Omental fat pad (tissue), 4 donors: Measurements from ENCODE around the gene LPP. TPM values are rescaled to one million over a fixed set of nuclear protein-coding genes. Genes with fewer than 3 reads are reported as not detected.

Experiments
- ATAC-seq: fragments of 150-250 bp; one replicate; pipeline ENCODE4 v1.9.1; 2016; ENCODE audit warnings: mild to moderate bottlenecking, moderate library complexity; ENCODE audit not compliant: low FRiP score
- DNase-seq: peaks from one replicate; pipeline ENCODE4 v3.0.0-alpha.2; 2019; ENCODE audit warnings: low spot score
- CTCF ChIP-seq, 3 donors: fragments of 450-650 bp; IDR thresholded peaks; one replicate each; pipeline ENCODE4 v1.5.1; 2016 to 2017; ENCODE audit warnings: antibody characterized with exemption in 3 of 3, mild to moderate bottlenecking in 3 of 3, moderate library complexity in 2 of 3
- total RNA-seq, 4 donors: library from RNA; depleted of rRNA; stranded (reverse); fragments of >200 nt; gene quantifications; one replicate each; pipeline ENCODE4 v1.1.0, GENCODE V29; 2016

The LPP gene
- total RNA-seq, 4 donors from 2014 or later: 113 to 302 (median 126) TPM

GRCh38 chr3:188242436-188243123 lies 88.6 kb downstream of the LPP start:
- DNase-seq: no peak
- ATAC-seq: no peak
- TF ChIP-seq CTCF (IDR thresholded peaks at IDR 0.05): no peak

- DNase-seq (no peak), ATAC-seq (no peak)
- no peak for TF ChIP-seq CTCF (IDR thresholded peaks at IDR 0.05)
Observed at GRCh38 chr3:188243124-188243795, 89.3 kb downstream of the LPP start.

GRCh38 chr3:188244395-188244861 lies 90.5 kb downstream of the LPP start:
- DNase-seq (no peak), ATAC-seq (no peak)
- no peak for TF ChIP-seq CTCF (IDR thresholded peaks at IDR 0.05)

- ATAC-seq: no peak
- TF ChIP-seq CTCF (IDR thresholded peaks at IDR 0.05): no peak
Observed at GRCh38 chr3:188246905-188247304, 92.9 kb downstream of the LPP start.

GRCh38 chr3:188248036-188248561 lies 94.1 kb downstream of the LPP start:
- ATAC-seq (no peak), DNase-seq (no peak)
- TF ChIP-seq CTCF (IDR thresholded peaks at IDR 0.05): no peak

More at GRCh38 chr3:188246905-188247304, 92.9 kb downstream of the LPP start:
- no peak for DNase-seq

- ATAC-seq: no peak
- no peak for TF ChIP-seq CTCF (IDR thresholded peaks at IDR 0.05)
- no peak for DNase-seq
Observed at GRCh38 chr3:188253123-188253793, 99.3 kb downstream of the LPP start.
